ENCODE measurements around the gene DNAJA3.

Gene DNAJA3

DNA sequence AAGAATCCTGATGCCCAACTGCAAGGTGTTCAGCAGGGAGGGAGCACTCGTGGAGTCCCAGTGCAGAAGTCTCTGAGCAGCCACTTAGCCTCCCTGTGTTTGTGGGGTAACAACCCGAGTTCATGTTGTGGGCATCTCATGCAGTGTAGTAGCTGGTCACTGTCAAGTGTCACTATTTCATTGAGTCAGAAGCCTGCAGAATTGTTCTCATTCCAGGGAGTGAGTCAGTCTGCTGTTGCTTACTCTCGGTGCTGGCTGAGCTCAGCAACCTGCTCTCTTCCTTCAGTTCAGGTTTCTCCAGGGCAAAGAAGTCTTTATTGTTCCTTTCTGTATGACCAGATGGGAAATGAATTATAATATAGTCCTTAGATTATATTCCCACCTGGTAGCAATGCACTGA lies 74.6 kb downstream of the DNAJA3 start:
- Histone ChIP-seq H3K4me3 (ENCODE audit: low read depth, low read length) (no peak overlapping the region), H3K36me3 (peaks cover 11% of the 10 kb centered on the region), H3K27me3 (ENCODE audit: insufficient read depth, low read depth, severe bottlenecking) (no peaks in the 10 kb centered on the region), H3K27ac (no peak overlapping the region), H3K9me3 (ENCODE audit: severe bottlenecking) (no peaks in the 10 kb centered on the region)
- TF ChIP-seq, protein P1, sequence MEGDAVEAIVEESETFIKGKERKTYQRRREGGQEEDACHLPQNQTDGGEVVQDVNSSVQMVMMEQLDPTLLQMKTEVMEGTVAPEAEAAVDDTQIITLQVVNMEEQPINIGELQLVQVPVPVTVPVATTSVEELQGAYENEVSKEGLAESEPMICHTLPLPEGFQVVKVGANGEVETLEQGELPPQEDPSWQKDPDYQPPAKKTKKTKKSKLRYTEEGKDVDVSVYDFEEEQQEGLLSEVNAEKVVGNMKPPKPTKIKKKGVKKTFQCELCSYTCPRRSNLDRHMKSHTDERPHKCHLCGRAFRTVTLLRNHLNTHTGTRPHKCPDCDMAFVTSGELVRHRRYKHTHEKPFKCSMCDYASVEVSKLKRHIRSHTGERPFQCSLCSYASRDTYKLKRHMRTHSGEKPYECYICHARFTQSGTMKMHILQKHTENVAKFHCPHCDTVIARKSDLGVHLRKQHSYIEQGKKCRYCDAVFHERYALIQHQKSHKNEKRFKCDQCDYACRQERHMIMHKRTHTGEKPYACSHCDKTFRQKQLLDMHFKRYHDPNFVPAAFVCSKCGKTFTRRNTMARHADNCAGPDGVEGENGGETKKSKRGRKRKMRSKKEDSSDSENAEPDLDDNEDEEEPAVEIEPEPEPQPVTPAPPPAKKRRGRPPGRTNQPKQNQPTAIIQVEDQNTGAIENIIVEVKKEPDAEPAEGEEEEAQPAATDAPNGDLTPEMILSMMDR (IDR thresholded peaks at IDR 0.05; ENCODE audit: low read depth, low read length) = no peak
- DNase-seq = no peak

DNA sequence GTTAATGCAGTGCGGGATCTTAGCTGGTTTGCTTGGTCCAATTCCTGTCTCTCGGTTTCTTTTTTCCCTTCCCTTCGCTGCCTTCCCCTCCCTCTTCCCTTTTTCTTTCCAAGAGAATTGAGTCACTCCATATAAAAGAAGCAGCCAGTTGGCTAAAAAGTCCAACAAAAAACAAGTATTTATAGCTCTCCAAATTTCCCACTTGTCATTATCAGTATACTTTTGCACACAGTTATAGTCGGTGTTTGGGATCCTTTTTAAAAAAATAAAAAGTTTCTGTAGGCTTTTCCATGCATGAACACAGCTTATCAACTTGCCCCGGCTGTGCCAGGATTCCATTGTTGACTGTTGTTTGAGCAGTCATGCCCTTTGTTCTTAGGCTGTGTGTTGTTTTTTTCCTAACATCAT lies 75.4 kb downstream of the DNAJA3 start:
- no peak overlapping the region for H3K27ac ChIP-seq
- H3K4me3 ChIP-seq (ENCODE audit: low read depth, low read length) = no peak overlapping the region
- TF ChIP-seq, protein P1 (IDR thresholded peaks at IDR 0.05; ENCODE audit: low read depth, low read length) = no peak
- H3K9me3 ChIP-seq (ENCODE audit: severe bottlenecking) = no peaks in the 10 kb centered on the region
- no peak for DNase-seq
- peaks cover 13% of the 10 kb centered on the region for H3K36me3 ChIP-seq
- no peaks in the 10 kb centered on the region for H3K27me3 ChIP-seq (ENCODE audit: insufficient read depth, low read depth, severe bottlenecking)

DNA sequence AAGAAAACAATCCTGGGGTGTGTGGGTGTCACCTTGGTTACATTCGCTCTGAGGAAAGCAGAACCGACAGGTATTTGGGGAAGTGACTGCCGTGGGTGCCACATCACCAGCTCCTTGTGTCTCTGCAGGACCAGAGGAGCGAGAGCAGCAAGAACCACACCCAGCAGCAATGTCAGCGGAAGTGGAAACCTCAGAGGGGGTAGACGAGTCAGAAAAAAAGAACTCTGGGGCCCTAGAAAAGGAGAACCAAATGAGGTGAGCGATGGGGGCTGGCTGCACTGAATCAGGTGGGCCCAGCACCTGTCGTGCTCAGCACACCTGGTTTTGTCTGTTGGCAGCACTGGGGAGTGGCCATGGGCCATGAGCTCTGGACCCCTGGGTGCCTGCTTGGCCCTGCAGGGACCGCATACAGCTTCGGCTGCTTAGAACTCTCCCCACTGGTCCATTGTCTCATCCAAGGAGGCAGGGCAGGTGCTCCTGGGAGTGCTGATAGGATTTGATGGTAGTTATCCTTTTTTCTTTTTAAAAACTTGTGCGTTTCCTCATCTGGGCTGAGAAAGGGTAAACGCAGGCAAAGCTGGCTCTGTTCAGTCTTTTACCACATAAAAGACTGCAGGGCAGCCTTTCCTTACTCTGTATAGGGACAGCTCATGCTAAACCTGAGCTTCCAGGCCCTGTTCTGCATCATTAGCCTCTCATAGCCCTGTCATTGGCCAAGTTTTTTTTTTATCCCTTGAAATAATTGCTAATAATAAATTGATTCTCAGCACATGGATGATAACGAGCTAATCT lies 79.9 kb downstream of the DNAJA3 start:
- no peaks in the 10 kb centered on the region for H3K27me3 ChIP-seq (ENCODE audit: insufficient read depth, low read depth, severe bottlenecking)
- H3K27ac ChIP-seq = no peak overlapping the region
- DNase-seq = no peak
- H3K9me3 ChIP-seq (ENCODE audit: severe bottlenecking) = no peaks in the 10 kb centered on the region
- H3K4me3 ChIP-seq (ENCODE audit: low read depth, low read length) = no peak overlapping the region
- H3K36me3 ChIP-seq = peaks cover 46% of the 10 kb centered on the region
- TF ChIP-seq, protein P1 (IDR thresholded peaks at IDR 0.05; ENCODE audit: low read depth, low read length) = no peak

Data from WERI-Rb-1 (cell line).